ENCODE measurements around the gene AMELY.

- TF ChIP-seq CTCF (IDR thresholded peaks at IDR 0.05) (no peak), POLR2A (IDR thresholded peaks at IDR 0.05) (no peak)
These were observed 16.3 kb downstream of the AMELY start for GRCh38 chrY:6895236-6895635.

Measured in heart left ventricle (tissue), 13 donors.